Activated CD8-positive, alpha-beta T cell treated with anti-CD3 and anti-CD28 coated beads for 36 hours (primary cell): ENCODE measurements around the gene RPL10A. TPM values are rescaled to one million over a fixed set of nuclear protein-coding genes. Genes with fewer than 3 reads are reported as not detected.

Source experiments
- ATAC-seq: fragments of 200-7000 bp; cut with Tn5 transposase; one replicate; pipeline ENCODE4 v1.10.0; 2021; ENCODE audit warnings: mild to moderate bottlenecking, moderate library complexity
- CTCF ChIA-PET: fragments of 350-600 bp; sonication (Branson Sonifier 250); formaldehyde crosslinking; loops from one replicate; lab custom pipeline; 2021; ENCODE audit warnings: antibody characterized with exemption; lab: Charles Lee
- POLR2A ChIA-PET: fragments of 350-600 bp; sonication (Branson Sonifier 250); formaldehyde crosslinking; loops from one replicate; lab custom pipeline; 2021; ENCODE audit warnings: antibody characterized with exemption; lab: Charles Lee
- DNase-seq: peaks from one replicate; pipeline ENCODE4 v3.0.0-alpha.2; 2020
- H3K27ac Mint-ChIP-seq: one replicate; pipeline ENCODE4 v1.8.0; 2021; ENCODE audit warnings: mild to moderate bottlenecking, mixed read lengths
- H3K27me3 Mint-ChIP-seq: one replicate; pipeline ENCODE4 v1.8.0; 2021; ENCODE audit warnings: mixed read lengths
- H3K36me3 Mint-ChIP-seq: one replicate; pipeline ENCODE4 v1.8.0; 2021; ENCODE audit warnings: low read depth, mixed read lengths
- H3K4me1 Mint-ChIP-seq: one replicate; pipeline ENCODE4 v1.8.0; 2021; ENCODE audit warnings: low read depth, mixed read lengths
- H3K4me3 Mint-ChIP-seq: one replicate; pipeline ENCODE4 v1.8.0; 2021; ENCODE audit warnings: mild to moderate bottlenecking, moderate library complexity, mixed read lengths
- H3K9me3 Mint-ChIP-seq: one replicate; pipeline ENCODE4 v1.8.0; 2021; ENCODE audit warnings: mixed read lengths
- intact Hi-C: fragments of 100-400 bp; cut with micrococcal nuclease; formaldehyde crosslinking; loops from one replicate; pipeline ENCODE4 v1.10.0; 2022
- total RNA-seq, 2 experiments: library from RNA; stranded (reverse); gene quantifications; one replicate each; pipeline ENCODE4 v1.2.3, GENCODE V29; 2021
- TF ChIP-seq, protein P1 (sequence below): fragments of 200-600 bp; IDR thresholded peaks from one replicate; pipeline ENCODE4 v1.8.0; 2022; ENCODE audit warnings: antibody characterized with exemption, mild to moderate bottlenecking

Gene RPL10A
- total RNA-seq, 2 experiments from 2014 or later: 2,322 to 2,393 TPM

DNA sequence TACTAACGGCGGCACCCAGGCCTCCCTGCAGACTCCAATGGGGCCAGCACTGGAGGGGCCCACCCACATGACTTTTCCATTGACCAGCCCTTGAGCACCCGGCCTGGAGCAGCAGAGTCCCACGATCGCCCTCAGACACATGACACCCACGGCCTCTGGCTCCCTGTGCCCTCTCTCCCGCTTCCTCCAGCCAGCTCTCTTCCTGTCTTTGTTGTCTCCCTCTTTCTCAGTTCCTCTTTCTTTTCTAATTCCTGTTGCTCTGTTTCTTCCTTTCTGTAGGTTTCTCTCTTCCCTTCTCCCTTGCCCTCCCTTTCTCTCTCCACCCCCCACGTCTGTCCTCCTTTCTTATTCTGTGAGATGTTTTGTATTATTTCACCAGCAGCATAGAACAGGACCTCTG lies 42.1 kb upstream of the RPL10A start:
- Mint-ChIP-seq H3K9me3 (peaks cover 16% of the 10 kb centered on the region), H3K4me3 (no peak overlapping the region), H3K4me1 (no peaks in the 10 kb centered on the region), H3K27me3 (no peaks in the 10 kb centered on the region), H3K27ac (no peak overlapping the region), H3K36me3 (peaks cover 27% of the 10 kb centered on the region)
- TF ChIP-seq, protein P1, sequence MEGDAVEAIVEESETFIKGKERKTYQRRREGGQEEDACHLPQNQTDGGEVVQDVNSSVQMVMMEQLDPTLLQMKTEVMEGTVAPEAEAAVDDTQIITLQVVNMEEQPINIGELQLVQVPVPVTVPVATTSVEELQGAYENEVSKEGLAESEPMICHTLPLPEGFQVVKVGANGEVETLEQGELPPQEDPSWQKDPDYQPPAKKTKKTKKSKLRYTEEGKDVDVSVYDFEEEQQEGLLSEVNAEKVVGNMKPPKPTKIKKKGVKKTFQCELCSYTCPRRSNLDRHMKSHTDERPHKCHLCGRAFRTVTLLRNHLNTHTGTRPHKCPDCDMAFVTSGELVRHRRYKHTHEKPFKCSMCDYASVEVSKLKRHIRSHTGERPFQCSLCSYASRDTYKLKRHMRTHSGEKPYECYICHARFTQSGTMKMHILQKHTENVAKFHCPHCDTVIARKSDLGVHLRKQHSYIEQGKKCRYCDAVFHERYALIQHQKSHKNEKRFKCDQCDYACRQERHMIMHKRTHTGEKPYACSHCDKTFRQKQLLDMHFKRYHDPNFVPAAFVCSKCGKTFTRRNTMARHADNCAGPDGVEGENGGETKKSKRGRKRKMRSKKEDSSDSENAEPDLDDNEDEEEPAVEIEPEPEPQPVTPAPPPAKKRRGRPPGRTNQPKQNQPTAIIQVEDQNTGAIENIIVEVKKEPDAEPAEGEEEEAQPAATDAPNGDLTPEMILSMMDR: no peak
- ChIA-PET CTCF (interaction anchor here (1.1 kb wide), 1 partner anchor 24 kb away, joined by 3 read pairs; no protein-coding TSS in a partner anchor), POLR2A (interaction anchor here (0.6 kb wide), 1 partner anchor 43 kb away, joined by 3 read pairs; no protein-coding TSS in a partner anchor)
- ATAC-seq (no peak), DNase-seq (no peak)
- intact Hi-C loops: no loop called here

DNA sequence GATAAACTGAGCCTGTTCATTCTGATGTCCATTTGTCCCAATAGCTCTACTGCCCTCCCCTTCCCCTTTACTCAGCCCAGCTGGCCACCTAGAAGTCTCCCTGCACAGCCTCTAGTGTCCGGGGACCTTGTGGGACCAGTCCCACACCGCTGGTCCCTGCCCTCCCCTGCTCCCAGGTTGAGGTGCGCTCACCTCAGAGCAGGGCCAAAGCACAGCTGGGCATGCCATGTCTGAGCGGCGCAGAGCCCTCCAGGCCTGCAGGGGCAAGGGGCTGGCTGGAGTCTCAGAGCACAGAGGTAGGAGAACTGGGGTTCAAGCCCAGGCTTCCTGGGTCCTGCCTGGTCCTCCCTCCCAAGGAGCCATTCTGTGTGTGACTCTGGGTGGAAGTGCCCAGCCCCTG lies 40.8 kb upstream of the RPL10A start:
- POLR2A ChIA-PET: interaction anchor here (1.0 kb wide), 1 partner anchor 13 kb away, joined by 3 read pairs; no protein-coding TSS in a partner anchor
- no peak overlapping the region for H3K4me3 Mint-ChIP-seq
- peaks cover 16% of the 10 kb centered on the region for H3K9me3 Mint-ChIP-seq
- TF ChIP-seq, protein P1: no peak
- CTCF ChIA-PET: interaction anchor here (1.1 to 1.6 kb wide), 2 partner anchors 25 to 86 kb away, joined by 3 to 5 read pairs; partner anchors contain the start of genes FANCE and PPARD
- H3K36me3 Mint-ChIP-seq: peaks cover 25% of the 10 kb centered on the region
- H3K4me1 Mint-ChIP-seq: no peaks in the 10 kb centered on the region
- ATAC-seq (no peak), DNase-seq (no peak)
- intact Hi-C loops: no loop called here
- H3K27ac Mint-ChIP-seq: no peak overlapping the region
- H3K27me3 Mint-ChIP-seq: no peaks in the 10 kb centered on the region

DNA sequence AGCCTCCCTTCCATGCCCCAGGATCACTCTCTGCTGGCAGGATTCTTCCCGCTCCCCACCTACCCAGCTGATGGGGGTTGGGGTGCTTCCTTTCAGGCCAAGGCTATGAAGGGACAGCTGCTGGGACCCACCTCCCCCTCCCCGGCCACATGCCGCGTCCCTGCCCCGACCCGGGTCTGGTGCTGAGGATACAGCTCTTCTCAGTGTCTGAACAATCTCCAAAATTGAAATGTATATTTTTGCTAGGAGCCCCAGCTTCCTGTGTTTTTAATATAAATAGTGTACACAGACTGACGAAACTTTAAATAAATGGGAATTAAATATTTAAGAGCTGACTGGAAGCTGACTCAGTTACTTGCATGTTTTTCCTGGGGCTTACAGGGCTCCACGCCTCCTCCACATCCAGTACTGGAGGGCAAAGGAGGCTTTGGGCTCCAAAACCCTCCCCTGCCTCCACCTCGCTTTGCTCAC lies 40.3 kb upstream of the RPL10A start:
- DNase-seq (no peak), ATAC-seq (no peak)
- H3K9me3 Mint-ChIP-seq: peaks cover 16% of the 10 kb centered on the region
- H3K27me3 Mint-ChIP-seq: no peaks in the 10 kb centered on the region
- H3K36me3 Mint-ChIP-seq: peaks cover 25% of the 10 kb centered on the region
- POLR2A ChIA-PET: interaction anchor here (1.0 kb wide), 1 partner anchor 13 kb away, joined by 3 read pairs; no protein-coding TSS in a partner anchor
- H3K27ac Mint-ChIP-seq: no peak overlapping the region
- CTCF ChIA-PET: interaction anchor here (0.8 to 1.6 kb wide), 3 partner anchors 10 to 86 kb away, joined by 3 to 5 read pairs (median 3); partner anchors contain the start of genes FANCE and PPARD
- no peak overlapping the region for H3K4me3 Mint-ChIP-seq
- TF ChIP-seq, protein P1: no peak
- intact Hi-C loops: no loop called here
- no peaks in the 10 kb centered on the region for H3K4me1 Mint-ChIP-seq

DNA sequence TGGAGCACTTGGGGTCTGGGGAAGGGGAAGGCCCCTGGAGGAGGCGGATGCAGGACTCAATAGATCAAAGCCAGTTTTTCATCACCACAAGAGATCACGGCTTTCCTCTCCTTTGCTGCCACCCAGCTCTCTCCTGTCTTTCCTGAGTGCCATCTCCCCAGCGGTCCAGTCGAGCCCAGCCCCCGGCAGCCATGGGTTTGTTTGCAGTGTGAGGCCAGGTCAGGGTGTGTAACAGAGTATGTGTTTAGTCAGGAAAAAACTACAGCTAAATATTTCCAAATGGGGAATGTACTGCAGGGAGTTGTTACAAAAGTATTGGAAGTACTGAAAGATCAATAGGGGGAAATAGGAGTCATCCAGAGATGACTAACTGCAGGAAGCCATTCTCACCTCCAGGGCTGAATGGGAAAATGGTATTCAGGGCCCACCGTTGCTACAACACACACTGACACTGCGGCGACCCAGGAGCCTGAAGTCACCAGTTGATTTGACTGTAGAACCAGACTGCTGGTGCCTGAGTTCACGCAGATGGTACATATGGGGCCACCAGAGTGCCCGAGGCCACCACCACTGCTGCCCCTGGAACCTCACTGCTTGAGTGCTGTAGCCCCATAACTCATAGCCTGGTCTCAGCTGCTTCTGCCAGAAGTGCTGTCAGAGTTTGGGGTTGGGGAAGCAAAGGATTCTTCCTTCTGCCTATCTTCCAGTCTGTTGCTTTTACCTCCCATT lies 39.6 kb upstream of the RPL10A start:
- Mint-ChIP-seq H3K4me3 (no peak overlapping the region), H3K9me3 (peaks cover 16% of the 10 kb centered on the region), H3K27me3 (no peaks in the 10 kb centered on the region), H3K27ac (no peak overlapping the region), H3K36me3 (peaks cover 25% of the 10 kb centered on the region), H3K4me1 (no peaks in the 10 kb centered on the region)
- CTCF ChIA-PET: interaction anchor here (0.8 kb wide), 1 partner anchor 11 kb away, joined by 3 read pairs; no protein-coding TSS in a partner anchor
- POLR2A ChIA-PET: interaction anchor here (0.7 to 1.0 kb wide), 2 partner anchors 10 to 12 kb away, joined by 3 read pairs; no protein-coding TSS in a partner anchor
- ATAC-seq (no peak), DNase-seq (no peak)
- intact Hi-C loops: no loop called here
- TF ChIP-seq, protein P1: no peak

DNA sequence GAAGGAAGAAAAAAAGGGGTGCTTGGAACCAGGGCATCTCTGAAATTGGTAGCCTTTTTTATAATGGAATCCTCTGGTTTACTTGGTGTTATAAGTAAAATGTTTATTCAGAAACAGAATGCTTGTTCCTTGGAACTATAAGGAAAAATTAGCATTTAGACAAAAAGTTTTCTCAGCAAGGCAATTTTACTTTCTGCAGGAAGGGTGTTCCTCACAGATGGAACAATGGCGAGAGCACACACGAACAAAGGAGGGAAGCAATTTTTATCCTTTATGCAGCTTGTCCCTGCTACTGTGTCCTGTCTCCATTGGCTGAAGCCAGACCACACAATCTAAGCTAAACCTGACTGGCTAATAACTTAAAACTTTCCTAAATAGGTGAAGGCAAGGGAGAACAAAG lies 38.7 kb upstream of the RPL10A start:
- Mint-ChIP-seq H3K27ac (no peak overlapping the region), H3K4me1 (no peaks in the 10 kb centered on the region), H3K27me3 (no peaks in the 10 kb centered on the region), H3K36me3 (peaks cover 25% of the 10 kb centered on the region), H3K4me3 (no peak overlapping the region), H3K9me3 (peaks cover 16% of the 10 kb centered on the region)
- intact Hi-C loops: no loop called here
- no peak for ATAC-seq
- TF ChIP-seq, protein P1: no peak
- ChIA-PET CTCF (no interaction called here), POLR2A (no interaction called here)
- no peak for DNase-seq
